T-helper 1 cell treated with Interleukin-12 subunit alpha and Interleukin-12 subunit beta and Interleukin-4 antibody, amounts not matched to agents 30 μg/mL and 1 μg/mL, for 36 hours (primary cell): ENCODE data around the gene TMCO6.
"Not testable (repeated sequence)": the region's sequence is repeated elsewhere in the genome, so short reads cannot be mapped to it uniquely, and the experiment has no call there.

ENCODE experiments used
- H3K27ac Mint-ChIP-seq: one replicate; pipeline ENCODE4 v1.8.0; 2021; ENCODE audit warnings: mild to moderate bottlenecking, mixed read lengths
- H3K27me3 Mint-ChIP-seq: one replicate; pipeline ENCODE4 v1.8.0; 2021; ENCODE audit warnings: low read depth, mixed read lengths
- H3K36me3 Mint-ChIP-seq: one replicate; pipeline ENCODE4 v1.8.0; 2021; ENCODE audit warnings: low read depth, mixed read lengths
- H3K4me1 Mint-ChIP-seq: one replicate; pipeline ENCODE4 v1.8.0; 2021; ENCODE audit warnings: low read depth, mixed read lengths
- H3K4me3 Mint-ChIP-seq: one replicate; pipeline ENCODE4 v1.8.0; 2021; ENCODE audit warnings: mild to moderate bottlenecking, moderate library complexity, mixed read lengths
- H3K9me3 Mint-ChIP-seq: one replicate; pipeline ENCODE4 v1.8.0; 2021; ENCODE audit warnings: mixed read lengths

Gene TMCO6

DNA sequence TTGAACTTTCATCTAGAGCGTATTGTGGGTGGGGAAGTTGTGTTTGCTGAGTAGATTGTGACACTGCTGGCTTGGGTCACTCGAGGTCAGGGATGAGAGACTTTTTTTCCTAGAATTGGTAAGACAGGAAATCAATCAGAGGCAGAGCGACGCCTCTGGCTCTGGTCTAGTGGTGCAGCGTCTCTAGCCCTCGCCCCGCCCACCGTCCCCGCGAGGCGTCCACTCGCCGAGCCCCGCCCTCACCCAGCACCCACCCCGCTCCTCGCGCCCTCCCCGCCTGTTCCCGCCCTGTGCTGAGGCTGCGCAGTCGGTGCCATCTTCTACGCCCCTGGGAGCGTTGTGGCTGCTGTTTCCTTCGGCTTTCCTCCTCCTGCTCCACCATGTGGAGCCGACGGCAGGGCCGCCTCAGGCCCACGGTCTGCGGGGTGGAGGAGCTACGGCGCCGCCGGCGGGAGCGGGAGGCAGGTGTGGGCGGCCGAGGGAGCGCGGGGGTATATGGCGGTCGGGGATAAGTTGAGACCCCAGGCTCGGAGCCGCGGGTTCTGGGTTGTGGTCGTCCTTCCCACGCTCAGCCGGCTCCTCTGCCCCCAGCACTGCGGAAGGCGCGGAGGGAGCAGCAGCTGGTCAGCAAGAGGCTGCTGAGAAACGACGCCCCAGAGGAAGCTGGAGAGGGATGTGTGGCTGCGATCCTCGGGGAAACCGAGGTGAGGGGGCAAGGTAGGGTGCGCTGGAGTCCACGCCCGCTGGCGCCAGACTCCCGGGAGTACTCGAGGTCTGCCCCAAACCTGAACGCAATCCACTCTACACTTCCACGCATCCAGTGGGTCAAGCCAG, at the start of gene TMCO6:
Gene TMCO6, plus strand, starts transcription at position 304 of the 834 bp plus-strand sequence. Its CDS starts 77 bp downstream, at position 381.
- H3K36me3 Mint-ChIP-seq, result peaks cover 15% of the 10 kb centered on the region
- H3K9me3 Mint-ChIP-seq, result no peaks in the 10 kb centered on the region
- no peaks in the 10 kb centered on the region for H3K27me3 Mint-ChIP-seq
- peak within 1 kb of the TSS; percentile 90 for H3K27ac Mint-ChIP-seq
- peaks cover 29% of the 10 kb centered on the region for H3K4me1 Mint-ChIP-seq
- peak within 1 kb of the TSS; percentile 92 for H3K4me3 Mint-ChIP-seq

- Mint-ChIP-seq H3K36me3 (no peaks in the 10 kb centered on the region), H3K27ac (no peak overlapping the region), H3K4me3 (no peak overlapping the region), H3K4me1 (no peaks in the 10 kb centered on the region), H3K9me3 (no peaks in the 10 kb centered on the region), H3K27me3 (peaks cover 12% of the 10 kb centered on the region)
Observed at GRCh38 chr5:140590861-140591260, 48.4 kb upstream of the TMCO6 start.

- no peaks in the 10 kb centered on the region for H3K4me1 Mint-ChIP-seq
- no peaks in the 10 kb centered on the region for H3K36me3 Mint-ChIP-seq
- no peaks in the 10 kb centered on the region for H3K9me3 Mint-ChIP-seq
- H3K27me3 Mint-ChIP-seq, result peaks cover 2% of the 10 kb centered on the region
- no peak overlapping the region for H3K27ac Mint-ChIP-seq
- no peak overlapping the region for H3K4me3 Mint-ChIP-seq
Observed at GRCh38 chr5:140591747-140592372, 47.4 kb upstream of the TMCO6 start.

DNA sequence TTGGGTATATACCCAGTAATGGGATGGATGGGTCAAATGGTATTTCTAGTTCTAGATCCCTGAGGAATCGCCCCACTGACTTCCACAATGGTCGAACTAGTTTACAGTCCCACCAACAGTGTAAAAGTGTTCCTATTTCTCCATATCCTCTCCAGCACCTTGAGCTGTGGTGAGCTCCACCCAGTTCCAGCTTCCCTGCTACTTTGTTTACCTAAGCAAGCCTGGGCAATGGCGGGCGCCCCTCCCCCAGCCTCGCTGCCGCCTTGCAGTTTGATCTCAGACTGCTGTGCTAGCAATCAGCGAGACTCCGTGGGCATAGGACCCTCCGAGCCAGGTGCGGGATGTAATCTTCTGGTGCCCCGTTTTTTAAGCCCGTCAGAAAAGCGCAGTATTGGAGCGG, 46.2 kb upstream of the TMCO6 start:
- not testable (repeated sequence) for H3K4me3 Mint-ChIP-seq, H3K36me3 Mint-ChIP-seq, H3K27ac Mint-ChIP-seq, H3K4me1 Mint-ChIP-seq, H3K9me3 Mint-ChIP-seq, H3K27me3 Mint-ChIP-seq

- Mint-ChIP-seq H3K27ac (no peak overlapping the region), H3K36me3 (no peaks in the 10 kb centered on the region), H3K9me3 (no peaks in the 10 kb centered on the region), H3K27me3 (no peaks in the 10 kb centered on the region), H3K4me3 (no peak overlapping the region), H3K4me1 (no peaks in the 10 kb centered on the region)
Observed at GRCh38 chr5:140594169-140594568, 45.1 kb upstream of the TMCO6 start.

- Mint-ChIP-seq H3K27me3 (no peaks in the 10 kb centered on the region), H3K27ac (no peak overlapping the region), H3K9me3 (no peaks in the 10 kb centered on the region), H3K4me1 (no peaks in the 10 kb centered on the region), H3K36me3 (no peaks in the 10 kb centered on the region), H3K4me3 (no peak overlapping the region)
Observed at GRCh38 chr5:140595538-140596300, 43.5 kb upstream of the TMCO6 start.

DNA sequence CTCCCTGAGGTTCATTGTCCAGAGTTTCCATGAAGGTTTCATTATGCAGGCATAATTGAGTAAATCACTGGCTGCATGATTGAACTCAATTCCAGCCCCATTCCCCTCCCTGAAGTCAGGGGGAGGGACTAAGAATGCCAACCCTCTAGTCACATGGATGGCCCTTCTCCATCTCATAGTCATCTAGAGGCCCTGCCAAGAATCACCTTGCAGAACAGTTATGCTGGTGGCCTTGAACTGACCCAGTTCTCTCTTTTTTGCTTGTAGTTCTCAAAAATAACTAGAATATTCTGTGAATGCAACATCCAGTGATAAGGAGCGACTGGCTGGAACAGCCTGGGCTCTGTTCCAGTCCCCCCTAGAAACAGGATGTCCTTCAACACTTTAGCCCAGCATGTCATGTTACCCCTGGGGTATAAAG, 42.9 kb upstream of the TMCO6 start:
- no peaks in the 10 kb centered on the region for H3K9me3 Mint-ChIP-seq
- H3K27me3 Mint-ChIP-seq, result no peaks in the 10 kb centered on the region
- H3K4me3 Mint-ChIP-seq, result no peak overlapping the region
- no peak overlapping the region for H3K27ac Mint-ChIP-seq
- H3K36me3 Mint-ChIP-seq, result no peaks in the 10 kb centered on the region
- no peaks in the 10 kb centered on the region for H3K4me1 Mint-ChIP-seq

- Mint-ChIP-seq H3K9me3 (no peaks in the 10 kb centered on the region), H3K4me3 (no peak overlapping the region), H3K27ac (no peak overlapping the region), H3K27me3 (no peaks in the 10 kb centered on the region), H3K4me1 (no peaks in the 10 kb centered on the region), H3K36me3 (no peaks in the 10 kb centered on the region)
Observed at GRCh38 chr5:140598836-140599235, 40.4 kb upstream of the TMCO6 start.

DNA sequence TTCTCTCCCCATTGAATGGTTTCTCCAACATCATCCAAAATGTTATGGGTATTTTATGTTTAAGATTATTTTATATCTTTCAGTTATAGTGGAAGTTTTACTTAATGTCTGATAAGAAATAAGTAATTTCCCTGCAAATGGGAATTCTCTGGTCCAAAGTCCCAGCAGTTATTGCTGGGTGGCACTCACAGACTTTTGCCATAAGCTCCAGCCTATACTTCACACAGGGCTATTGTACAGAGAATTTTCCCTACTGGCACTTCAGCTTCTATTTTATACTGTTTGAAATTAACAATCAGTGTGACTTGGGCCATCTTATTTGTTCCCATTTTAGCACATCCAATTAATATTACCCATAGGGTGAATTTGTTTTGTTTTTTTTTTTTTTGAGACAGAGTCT, 39.2 kb upstream of the TMCO6 start:
- no peaks in the 10 kb centered on the region for H3K27me3 Mint-ChIP-seq
- H3K9me3 Mint-ChIP-seq, result no peaks in the 10 kb centered on the region
- no peaks in the 10 kb centered on the region for H3K36me3 Mint-ChIP-seq
- no peak overlapping the region for H3K27ac Mint-ChIP-seq
- H3K4me3 Mint-ChIP-seq, result no peak overlapping the region
- no peaks in the 10 kb centered on the region for H3K4me1 Mint-ChIP-seq

DNA sequence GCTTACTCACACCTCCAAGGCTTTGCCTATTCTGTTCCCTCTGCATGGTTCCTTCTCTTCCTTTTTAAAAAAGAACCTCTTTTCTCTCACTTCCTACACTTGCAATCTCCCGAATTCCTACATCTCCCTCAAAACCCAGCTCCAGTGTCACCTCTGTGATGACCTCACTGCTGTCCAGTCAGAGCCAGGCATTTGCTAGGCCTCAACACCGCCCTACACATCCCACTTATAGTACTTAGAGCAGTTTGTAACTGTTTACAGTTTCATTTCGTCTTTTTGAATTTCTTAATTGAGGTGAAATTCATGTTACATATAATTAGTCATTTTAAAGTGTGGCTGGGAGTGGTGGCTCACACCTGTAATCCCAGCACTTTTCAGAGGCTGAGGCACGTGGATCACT, 37.1 kb upstream of the TMCO6 start:
- Mint-ChIP-seq H3K4me1 (no peaks in the 10 kb centered on the region), H3K4me3 (no peak overlapping the region), H3K9me3 (no peaks in the 10 kb centered on the region), H3K27ac (no peak overlapping the region), H3K27me3 (peaks cover 6% of the 10 kb centered on the region), H3K36me3 (no peaks in the 10 kb centered on the region)

GRCh38 chr5:140603446-140603698, 35.9 kb upstream of the TMCO6 start:
- not testable (repeated sequence) for H3K27ac Mint-ChIP-seq, H3K36me3 Mint-ChIP-seq, H3K4me1 Mint-ChIP-seq, H3K4me3 Mint-ChIP-seq, H3K9me3 Mint-ChIP-seq, H3K27me3 Mint-ChIP-seq

- no peaks in the 10 kb centered on the region for H3K36me3 Mint-ChIP-seq
- peaks cover 8% of the 10 kb centered on the region for H3K27me3 Mint-ChIP-seq
- H3K27ac Mint-ChIP-seq, result no peak overlapping the region
- no peaks in the 10 kb centered on the region for H3K9me3 Mint-ChIP-seq
- no peaks in the 10 kb centered on the region for H3K4me1 Mint-ChIP-seq
- no peak overlapping the region for H3K4me3 Mint-ChIP-seq
Observed at GRCh38 chr5:140603734-140604133, 35.5 kb upstream of the TMCO6 start.

- Mint-ChIP-seq H3K27ac (no peak overlapping the region), H3K36me3 (no peaks in the 10 kb centered on the region), H3K4me1 (no peaks in the 10 kb centered on the region), H3K27me3 (peaks cover 10% of the 10 kb centered on the region), H3K9me3 (no peaks in the 10 kb centered on the region), H3K4me3 (no peak overlapping the region)
Observed at GRCh38 chr5:140605879-140606278, 33.4 kb upstream of the TMCO6 start.

DNA sequence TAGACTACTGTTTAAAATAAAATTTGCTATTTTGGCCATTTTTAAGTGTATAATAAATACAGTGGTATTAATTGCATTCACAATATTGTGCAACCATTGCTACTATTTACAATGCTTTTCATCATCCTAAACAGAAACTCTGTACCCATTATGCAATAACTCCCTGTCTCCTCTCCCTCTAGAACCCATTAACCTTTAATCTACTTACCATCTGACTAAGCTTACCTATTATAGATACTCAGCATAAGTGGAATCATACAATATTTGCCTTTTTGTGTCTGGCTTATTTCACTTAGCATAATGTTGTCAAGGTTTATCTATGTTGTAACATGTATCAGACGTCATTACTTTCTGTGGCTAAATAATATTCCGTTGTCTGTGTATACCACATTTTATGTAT, 32.2 kb upstream of the TMCO6 start:
- peaks cover 4% of the 10 kb centered on the region for H3K4me1 Mint-ChIP-seq
- H3K36me3 Mint-ChIP-seq, result no peaks in the 10 kb centered on the region
- no peak overlapping the region for H3K27ac Mint-ChIP-seq
- no peaks in the 10 kb centered on the region for H3K9me3 Mint-ChIP-seq
- H3K4me3 Mint-ChIP-seq, result no peak overlapping the region
- H3K27me3 Mint-ChIP-seq, result peaks cover 18% of the 10 kb centered on the region

DNA sequence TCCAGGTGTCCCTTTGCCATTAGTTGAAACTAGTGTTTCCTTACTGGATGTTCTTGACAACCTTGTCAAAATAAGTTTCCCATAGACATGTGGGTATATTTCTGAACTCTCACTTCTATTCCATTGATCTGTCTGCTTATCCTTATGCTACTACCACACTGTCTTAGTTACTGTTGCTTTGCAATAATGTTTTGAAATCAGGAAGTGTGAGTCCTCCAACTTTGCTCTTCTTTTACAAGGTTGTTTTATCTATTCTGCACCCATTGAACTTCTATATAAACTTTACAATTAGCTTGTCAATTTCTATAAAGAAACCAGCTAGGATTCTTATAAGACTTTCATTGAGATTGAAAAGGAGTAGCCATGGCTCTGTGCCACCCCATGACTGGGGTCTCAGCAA, 30.5 kb upstream of the TMCO6 start:
- Mint-ChIP-seq H3K9me3 (no peaks in the 10 kb centered on the region), H3K4me1 (peaks cover 8% of the 10 kb centered on the region), H3K36me3 (no peaks in the 10 kb centered on the region)

More for the DNA sequence above, 30.5 kb upstream of the TMCO6 start:
- Mint-ChIP-seq H3K27ac (no peak overlapping the region), H3K4me3 (no peak overlapping the region), H3K27me3 (peaks cover 22% of the 10 kb centered on the region)
